Omental fat pad (tissue), 4 donors: ENCODE results near the gene ELFN1. TPM values are rescaled to one million over a fixed set of nuclear protein-coding genes. Genes with fewer than 3 reads are reported as not detected.

Experiments
- ATAC-seq: fragments of 150-250 bp; one replicate; pipeline ENCODE4 v1.9.1; 2016; ENCODE audit warnings: mild to moderate bottlenecking, moderate library complexity; ENCODE audit not compliant: low FRiP score
- DNase-seq: peaks from one replicate; pipeline ENCODE4 v3.0.0-alpha.2; 2019; ENCODE audit warnings: low spot score
- total RNA-seq, 4 donors: library from RNA; depleted of rRNA; stranded (reverse); fragments of >200 nt; gene quantifications; one replicate each; pipeline ENCODE4 v1.1.0, GENCODE V29; 2016
- TF ChIP-seq, protein P1 (sequence below), 3 donors: fragments of 450-650 bp; IDR thresholded peaks; one replicate each; pipeline ENCODE4 v1.5.1; 2016 to 2017; ENCODE audit warnings: antibody characterized with exemption in 3 of 3, mild to moderate bottlenecking in 3 of 3, moderate library complexity in 2 of 3

Gene ELFN1
- total RNA-seq, 4 donors from 2014 or later: 3.8 to 6.0 (median 4.1) TPM

DNA sequence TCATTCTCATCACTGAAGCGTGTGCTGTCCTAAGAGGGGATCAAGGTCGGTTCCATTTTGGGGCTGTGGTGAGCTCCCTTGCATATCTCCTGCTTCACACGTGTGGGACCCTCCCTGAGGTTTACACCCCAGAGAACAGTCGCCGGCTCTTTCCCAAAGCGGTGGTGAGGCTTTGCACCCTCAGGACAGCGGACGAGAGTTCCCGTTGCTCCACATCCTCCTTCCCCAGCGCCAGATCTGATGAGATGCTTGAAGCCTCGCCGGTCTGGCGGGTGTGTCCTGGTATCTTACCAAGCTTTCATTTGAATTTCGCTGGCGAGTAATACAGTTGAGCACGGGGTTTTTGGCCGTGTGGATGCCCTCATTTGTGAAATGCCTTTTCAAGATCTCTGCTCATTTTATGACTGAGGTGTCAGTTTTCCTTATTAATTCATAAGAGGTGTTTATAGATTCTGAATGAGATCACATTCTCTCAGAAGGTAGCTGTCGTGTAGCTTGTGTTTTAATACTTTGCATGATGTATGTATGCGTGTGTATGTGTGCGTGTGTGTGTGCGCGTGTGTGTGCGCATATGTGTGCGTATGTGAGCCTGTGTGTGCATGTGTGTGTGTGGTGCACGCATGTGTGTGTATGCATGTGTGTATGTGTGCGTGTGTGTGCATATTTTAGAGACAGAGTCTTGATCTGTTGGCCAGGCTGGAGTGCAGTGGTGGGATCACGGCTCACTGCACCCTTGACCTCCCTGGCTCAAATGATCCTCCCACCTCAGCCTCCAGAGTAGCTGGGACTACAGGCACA, 30.7 kb downstream of the ELFN1 start:
- DNase-seq (peak; percentile 12), ATAC-seq (no peak)
- TF ChIP-seq, protein P1, sequence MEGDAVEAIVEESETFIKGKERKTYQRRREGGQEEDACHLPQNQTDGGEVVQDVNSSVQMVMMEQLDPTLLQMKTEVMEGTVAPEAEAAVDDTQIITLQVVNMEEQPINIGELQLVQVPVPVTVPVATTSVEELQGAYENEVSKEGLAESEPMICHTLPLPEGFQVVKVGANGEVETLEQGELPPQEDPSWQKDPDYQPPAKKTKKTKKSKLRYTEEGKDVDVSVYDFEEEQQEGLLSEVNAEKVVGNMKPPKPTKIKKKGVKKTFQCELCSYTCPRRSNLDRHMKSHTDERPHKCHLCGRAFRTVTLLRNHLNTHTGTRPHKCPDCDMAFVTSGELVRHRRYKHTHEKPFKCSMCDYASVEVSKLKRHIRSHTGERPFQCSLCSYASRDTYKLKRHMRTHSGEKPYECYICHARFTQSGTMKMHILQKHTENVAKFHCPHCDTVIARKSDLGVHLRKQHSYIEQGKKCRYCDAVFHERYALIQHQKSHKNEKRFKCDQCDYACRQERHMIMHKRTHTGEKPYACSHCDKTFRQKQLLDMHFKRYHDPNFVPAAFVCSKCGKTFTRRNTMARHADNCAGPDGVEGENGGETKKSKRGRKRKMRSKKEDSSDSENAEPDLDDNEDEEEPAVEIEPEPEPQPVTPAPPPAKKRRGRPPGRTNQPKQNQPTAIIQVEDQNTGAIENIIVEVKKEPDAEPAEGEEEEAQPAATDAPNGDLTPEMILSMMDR (IDR thresholded peaks at IDR 0.05): no peak

DNA sequence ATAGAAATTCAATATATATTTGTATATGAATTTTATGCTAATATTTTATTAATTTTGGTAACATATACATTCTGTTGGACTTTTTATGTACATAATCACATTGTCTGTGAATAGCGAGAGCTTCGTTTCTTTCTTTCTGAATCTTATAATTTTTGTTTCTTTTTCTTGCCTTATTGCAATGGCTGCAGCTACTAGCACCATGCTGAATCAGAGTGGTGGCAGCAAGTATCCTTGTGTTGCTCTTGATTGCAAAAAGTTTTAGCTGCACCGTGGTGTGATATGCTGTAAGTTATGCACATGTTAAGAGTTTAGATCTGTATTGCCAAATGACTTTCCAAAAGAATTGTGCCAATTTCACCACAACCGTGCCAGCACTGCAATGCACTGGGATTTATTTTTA, 32.6 kb downstream of the ELFN1 start:
- no peak for ATAC-seq
- DNase-seq: no peak
- TF ChIP-seq, protein P1 (IDR thresholded peaks at IDR 0.05): no peak

DNA sequence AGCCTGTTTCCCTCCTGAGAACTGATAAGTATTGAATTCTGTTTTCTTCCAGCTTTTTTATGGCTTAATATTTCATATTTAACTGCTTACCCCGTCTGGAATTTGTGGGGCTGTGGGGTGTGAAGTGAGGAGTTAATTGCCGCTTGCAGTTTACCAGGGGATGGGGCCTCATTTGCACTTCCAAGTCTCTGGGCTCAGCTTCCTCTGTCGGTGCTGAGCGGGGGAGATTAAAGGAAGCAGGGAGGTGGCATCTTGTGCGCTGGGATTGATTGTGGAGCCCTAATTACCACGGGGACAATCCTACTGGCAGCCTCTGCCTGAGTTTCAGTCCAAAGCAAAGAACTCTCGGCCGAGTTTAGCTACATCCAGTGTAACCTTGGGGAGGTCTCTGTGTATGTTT, 33.4 kb downstream of the ELFN1 start:
- ATAC-seq (no peak), DNase-seq (no peak)
- TF ChIP-seq, protein P1 (IDR thresholded peaks at IDR 0.05): no peak

DNA sequence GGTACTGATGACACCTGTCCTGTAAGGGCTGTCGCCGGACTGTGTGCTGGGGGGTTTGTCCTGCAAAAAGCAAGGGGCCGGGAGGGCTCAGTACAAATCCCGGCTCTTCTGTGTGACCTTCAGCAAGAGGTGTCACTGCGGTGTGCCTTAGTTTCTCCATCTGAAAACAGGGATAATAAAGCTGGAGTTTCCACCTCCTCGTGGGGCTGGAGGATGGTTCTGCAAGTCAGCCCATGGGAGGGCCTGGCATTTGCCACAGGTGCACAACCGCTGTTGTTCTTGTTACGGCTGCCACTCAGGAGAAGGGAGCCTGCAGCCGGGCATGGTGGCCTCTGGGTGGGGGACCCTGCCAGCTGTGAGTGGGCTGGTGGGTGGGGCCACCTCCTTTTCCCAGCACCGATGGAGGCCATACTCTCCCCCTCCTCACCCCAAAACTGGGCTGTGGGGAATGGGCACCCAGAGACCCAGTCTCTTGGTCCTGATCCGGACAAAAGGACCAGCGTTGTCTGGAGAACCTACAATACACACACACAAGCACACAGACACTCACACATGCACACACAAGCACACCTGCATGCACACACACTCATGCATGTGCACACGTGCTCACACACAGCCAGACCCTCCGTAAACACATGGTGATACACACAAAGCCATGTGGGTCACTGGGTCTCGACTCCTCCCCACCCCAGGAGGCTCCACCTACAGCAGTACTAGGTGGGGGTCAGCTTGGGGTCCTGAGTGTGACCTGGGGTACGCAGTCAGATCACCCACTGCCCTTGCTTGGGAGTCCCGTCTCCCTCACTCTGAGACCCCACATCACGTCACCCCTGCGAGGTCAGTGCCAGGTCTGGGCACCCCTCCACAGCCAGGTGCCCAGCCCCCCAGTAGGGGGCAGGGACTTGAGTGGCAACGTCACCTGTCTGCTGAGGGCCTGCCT, 34.1 kb downstream of the ELFN1 start:
- TF ChIP-seq, protein P1 (IDR thresholded peaks at IDR 0.05): no peak
- ATAC-seq: no peak
- peak; percentile 14 for DNase-seq

- peak; percentile 5 for DNase-seq
- ATAC-seq: no peak
- TF ChIP-seq, protein P1 (IDR thresholded peaks at IDR 0.05): no peak
Measured at GRCh38 chr7:1704811-1705738, 35.0 kb downstream of the ELFN1 start.

DNA sequence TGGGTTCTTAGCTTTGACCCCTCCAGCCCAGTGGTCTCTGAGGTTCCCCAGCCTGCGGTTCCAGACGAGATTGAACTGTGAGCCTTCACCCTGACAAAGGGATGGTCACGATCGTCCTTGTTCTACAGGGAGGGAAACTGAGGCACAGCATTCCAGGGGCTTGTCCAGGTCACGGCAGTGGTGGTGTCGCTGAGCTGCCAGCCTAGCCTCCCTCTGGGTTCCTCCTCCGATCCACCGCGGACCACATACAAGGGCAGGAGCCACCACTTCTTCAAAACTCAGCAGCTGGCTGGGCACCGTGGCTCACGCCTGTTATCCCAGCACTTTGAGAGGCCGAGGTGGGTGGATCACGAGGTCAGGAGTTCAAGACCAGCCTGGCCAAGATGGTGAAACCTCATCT, 35.8 kb downstream of the ELFN1 start:
- no peak for ATAC-seq
- peak; percentile 7 for DNase-seq
- TF ChIP-seq, protein P1 (IDR thresholded peaks at IDR 0.05): no peak
